Sigmoid colon (tissue), 4 donors: ENCODE measurements around the gene FAM240A.

Experiments used
- EP300 ChIP-seq, 4 donors: sonication (generic); formaldehyde crosslinking; IDR thresholded peaks; one replicate each; pipeline ENCODE4 v1.6.1; 2017; ENCODE audit warnings: antibody characterized with exemption in 4 of 4
- POLR2A ChIP-seq, 2 donors: fragments of 450-650 bp; IDR thresholded peaks; one replicate each; pipeline ENCODE4 v1.6.1; 2016; ENCODE audit warnings: antibody characterized with exemption in 2 of 2, mild to moderate bottlenecking in 2 of 2, moderate library complexity in 2 of 2

- no peak for TF ChIP-seq POLR2A (IDR thresholded peaks at IDR 0.05)
- TF ChIP-seq EP300 (IDR thresholded peaks at IDR 0.05) = no peak
Observed at GRCh38 chr3:46646700-46647099, 34.4 kb downstream of the FAM240A start.
